Trophoblast cell (in vitro differentiated cells and primary cell): ENCODE results near the gene PAX5.

Experiments
- DNase-seq, 2 donors: peaks; one replicate each; pipeline ENCODE4 v3.0.0-alpha.2; 2016
- H2AFZ ChIP-seq: 2 replicates; pipeline ENCODE4 v1.6.1; 2013; ENCODE audit warnings: low read length, moderate library complexity, mild to moderate bottlenecking; ENCODE audit not compliant: insufficient read depth, poor library complexity
- H2AK5ac ChIP-seq: 2 replicates; pipeline ENCODE4 v1.6.1; 2013; ENCODE audit warnings: mild to moderate bottlenecking, low read length
- H2BK120ac ChIP-seq: 2 replicates; pipeline ENCODE4 v1.6.1; 2013; ENCODE audit warnings: low read length, mild to moderate bottlenecking, moderate library complexity; ENCODE audit not compliant: insufficient read depth, poor library complexity
- H2BK12ac ChIP-seq: 2 replicates; pipeline ENCODE4 v1.6.1; 2013; ENCODE audit warnings: mild to moderate bottlenecking, low read length, moderate library complexity
- H2BK5ac ChIP-seq: 2 replicates; pipeline ENCODE4 v1.6.1; 2013; ENCODE audit warnings: low read length, low read depth, moderate library complexity, mild to moderate bottlenecking; ENCODE audit not compliant: poor library complexity
- H3K14ac ChIP-seq: 2 replicates; pipeline ENCODE4 v1.6.1; 2013; ENCODE audit warnings: mild to moderate bottlenecking, low read length
- H3K18ac ChIP-seq: 2 replicates; pipeline ENCODE4 v1.6.1; 2013; ENCODE audit warnings: mild to moderate bottlenecking, low read length
- H3K23ac ChIP-seq: 2 replicates; pipeline ENCODE4 v1.6.1; 2013; ENCODE audit warnings: low read length
- H3K27ac ChIP-seq: 2 replicates; pipeline ENCODE4 v1.5.1; 2013; ENCODE audit warnings: low read depth, mild to moderate bottlenecking, inconsistent platforms, low read length, moderate library complexity
- H3K27me3 ChIP-seq: 2 replicates; pipeline ENCODE4 v1.6.1; 2013; ENCODE audit warnings: inconsistent platforms, mild to moderate bottlenecking, low read length, moderate library complexity; ENCODE audit not compliant: insufficient read depth
- H3K36me3 ChIP-seq, 2 experiments: 1 replicate in 1 of 2; 2 replicates in 1 of 2; pipeline ENCODE4 v1.6.1; 2013; ENCODE audit warnings: low read length in 2 of 2, mild to moderate bottlenecking in 2 of 2, moderate library complexity in 1 of 2; ENCODE audit not compliant: insufficient read depth in 2 of 2, control insufficient read depth in 1 of 2
- H3K4ac ChIP-seq: 2 replicates; pipeline ENCODE4 v1.6.1; 2013; ENCODE audit warnings: low read depth, mild to moderate bottlenecking, low read length, moderate library complexity
- H3K4me1 ChIP-seq, 2 experiments: 1 replicate in 1 of 2; 2 replicates in 1 of 2; pipeline ENCODE4 v1.6.1; 2013; ENCODE audit warnings: low read length in 2 of 2, mild to moderate bottlenecking in 2 of 2, moderate library complexity in 1 of 2; ENCODE audit not compliant: insufficient read depth in 2 of 2, control insufficient read depth in 1 of 2
- H3K4me2 ChIP-seq: 2 replicates; pipeline ENCODE4 v1.6.1; 2013; ENCODE audit warnings: inconsistent platforms, mild to moderate bottlenecking, low read length, moderate library complexity
- H3K4me3 ChIP-seq: 2 replicates; pipeline ENCODE4 v1.5.1; 2013; ENCODE audit warnings: mild to moderate bottlenecking, low read depth, low read length, inconsistent platforms
- H3K79me1 ChIP-seq: one replicate; pipeline ENCODE4 v1.6.1; 2013; ENCODE audit warnings: low read length
- H3K79me2 ChIP-seq: 2 replicates; pipeline ENCODE4 v1.6.1; 2013; ENCODE audit warnings: low read length, mild to moderate bottlenecking; ENCODE audit not compliant: control insufficient read depth, insufficient read depth, poor library complexity
- H3K9ac ChIP-seq: 2 replicates; pipeline ENCODE4 v1.6.1; 2013; ENCODE audit warnings: mild to moderate bottlenecking, low read length
- H3K9me3 ChIP-seq: 2 replicates; pipeline ENCODE4 v1.6.1; 2013; ENCODE audit warnings: low read depth, mild to moderate bottlenecking, control low read depth, inconsistent platforms, low read length; ENCODE audit not compliant: insufficient read depth
- H4K12ac ChIP-seq: 2 replicates; pipeline ENCODE4 v1.6.1; 2013; ENCODE audit warnings: low read depth, mild to moderate bottlenecking, low read length, moderate library complexity
- H4K8ac ChIP-seq: 2 replicates; pipeline ENCODE4 v1.6.1; 2013; ENCODE audit warnings: low read depth, mild to moderate bottlenecking, low read length, moderate library complexity
- H4K91ac ChIP-seq: one replicate; pipeline ENCODE4 v1.6.1; 2013; ENCODE audit warnings: low read depth, mild to moderate bottlenecking, low read length, moderate library complexity
- WGBS: extraction: QIAGEN DNeasy Blood & Tissue Kit; methylation state at CpG from one replicate; pipeline ENCODE4 v1.1.7; 2013; ENCODE audit warnings: missing lambda C conversion rate; ENCODE audit not compliant: insufficient read length, insufficient coverage; ENCODE audit errors: extremely low coverage; 5-methylcytosine and 5-hydroxymethylcytosine counted together

The PAX5 gene

DNA sequence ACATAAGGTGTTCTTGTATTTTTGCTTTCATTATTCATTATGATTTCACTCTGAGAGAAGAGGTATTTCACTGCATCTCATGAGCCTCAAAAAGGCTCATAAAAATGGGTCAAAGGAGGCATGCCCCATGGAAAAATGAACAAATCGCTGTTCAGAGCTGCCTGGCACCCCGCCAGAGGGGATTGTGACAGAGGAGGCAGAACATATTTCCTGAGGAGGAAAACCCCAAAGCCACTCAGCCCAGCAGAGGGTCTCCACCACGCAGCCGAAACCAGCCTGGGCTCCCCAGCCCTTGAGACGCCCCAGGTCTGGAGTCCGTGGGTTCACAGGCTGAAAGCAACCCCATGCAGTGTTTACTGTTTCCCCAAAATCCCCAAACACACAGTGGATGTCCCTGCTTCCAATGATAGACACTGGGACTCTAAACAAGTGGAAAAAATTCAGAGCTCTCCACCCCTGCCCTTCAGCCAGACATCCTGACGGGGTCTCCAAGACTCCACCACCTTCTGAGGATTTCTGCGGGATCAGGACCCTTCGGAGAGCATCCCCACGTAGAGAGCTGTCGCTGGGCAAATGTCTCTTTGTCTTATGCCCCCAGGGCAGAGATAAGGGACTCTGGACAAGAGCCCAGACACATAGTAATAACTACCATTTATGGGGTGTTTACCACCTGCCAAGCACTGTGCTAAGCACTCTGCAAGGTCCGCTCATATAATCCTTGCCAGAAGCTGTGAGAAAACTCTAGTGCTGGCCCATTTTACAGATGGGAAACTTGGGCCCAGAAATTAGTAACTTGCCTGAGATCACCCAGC lies 122.3 kb downstream of the PAX5 start:
- H2AFZ ChIP-seq: no peak overlapping the region
- H3K23ac ChIP-seq: no peak overlapping the region
- H3K4ac ChIP-seq: no peak overlapping the region
- no peak overlapping the region for H3K14ac ChIP-seq
- no peak overlapping the region for H2BK12ac ChIP-seq
- no peak overlapping the region for H3K4me3 ChIP-seq
- H3K18ac ChIP-seq: no peak overlapping the region
- WGBS: no CpG with 5 or more reads among the region's 12 CpGs
- no peaks in the 10 kb centered on the region for H3K36me3 ChIP-seq
- no peak overlapping the region for H3K9ac ChIP-seq
- H3K79me1 ChIP-seq: no peaks in the 10 kb centered on the region
- H3K4me2 ChIP-seq: no peak overlapping the region
- no peak overlapping the region for H2BK120ac ChIP-seq
- H2AK5ac ChIP-seq: no peak overlapping the region
- H3K4me1 ChIP-seq: no peaks in the 10 kb centered on the region
- no peak overlapping the region for H4K12ac ChIP-seq
- DNase-seq: no peak
- H4K8ac ChIP-seq: no peak overlapping the region
- no peaks in the 10 kb centered on the region for H3K79me2 ChIP-seq
- H3K27ac ChIP-seq: no peak overlapping the region
- H4K91ac ChIP-seq: no peak overlapping the region
- H3K9me3 ChIP-seq: no peaks in the 10 kb centered on the region
- no peak overlapping the region for H2BK5ac ChIP-seq
- H3K27me3 ChIP-seq: no peaks in the 10 kb centered on the region

DNA sequence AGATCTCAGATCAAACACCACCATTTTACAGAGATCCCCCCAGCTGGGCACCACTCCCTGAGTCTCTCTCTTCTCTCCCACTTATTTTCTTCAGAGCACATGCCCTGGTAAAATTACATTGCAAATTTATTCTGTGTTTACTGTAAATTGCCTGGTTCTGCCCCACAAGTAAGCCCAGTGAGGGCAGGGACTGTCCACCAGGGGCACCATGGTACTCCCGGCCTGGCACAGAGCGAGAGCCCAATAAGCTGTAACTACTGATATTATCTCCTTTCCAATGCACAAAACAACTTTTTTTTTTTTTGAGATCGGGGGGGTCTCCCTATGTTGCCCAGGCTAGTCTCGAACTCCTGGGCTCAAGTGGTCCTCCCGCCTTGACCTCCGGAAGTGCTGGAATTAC lies 123.0 kb downstream of the PAX5 start:
- no peak overlapping the region for H3K9ac ChIP-seq
- no peak overlapping the region for H2AFZ ChIP-seq
- H3K27ac ChIP-seq: no peak overlapping the region
- H3K27me3 ChIP-seq: no peaks in the 10 kb centered on the region
- no peak overlapping the region for H2BK12ac ChIP-seq
- no peak overlapping the region for H4K91ac ChIP-seq
- H4K12ac ChIP-seq: no peak overlapping the region
- no peak for DNase-seq
- no peaks in the 10 kb centered on the region for H3K4me1 ChIP-seq
- H3K36me3 ChIP-seq: no peaks in the 10 kb centered on the region
- no peak overlapping the region for H3K4ac ChIP-seq
- no peak overlapping the region for H2AK5ac ChIP-seq
- no peaks in the 10 kb centered on the region for H3K9me3 ChIP-seq
- no peak overlapping the region for H3K4me2 ChIP-seq
- no peak overlapping the region for H3K18ac ChIP-seq
- no peaks in the 10 kb centered on the region for H3K79me2 ChIP-seq
- H3K14ac ChIP-seq: no peak overlapping the region
- H2BK120ac ChIP-seq: no peak overlapping the region
- H2BK5ac ChIP-seq: no peak overlapping the region
- H3K79me1 ChIP-seq: no peaks in the 10 kb centered on the region
- no peak overlapping the region for H4K8ac ChIP-seq
- H3K4me3 ChIP-seq: no peak overlapping the region
- no peak overlapping the region for H3K23ac ChIP-seq
- no CpG with 5 or more reads among the region's 6 CpGs for WGBS

DNA sequence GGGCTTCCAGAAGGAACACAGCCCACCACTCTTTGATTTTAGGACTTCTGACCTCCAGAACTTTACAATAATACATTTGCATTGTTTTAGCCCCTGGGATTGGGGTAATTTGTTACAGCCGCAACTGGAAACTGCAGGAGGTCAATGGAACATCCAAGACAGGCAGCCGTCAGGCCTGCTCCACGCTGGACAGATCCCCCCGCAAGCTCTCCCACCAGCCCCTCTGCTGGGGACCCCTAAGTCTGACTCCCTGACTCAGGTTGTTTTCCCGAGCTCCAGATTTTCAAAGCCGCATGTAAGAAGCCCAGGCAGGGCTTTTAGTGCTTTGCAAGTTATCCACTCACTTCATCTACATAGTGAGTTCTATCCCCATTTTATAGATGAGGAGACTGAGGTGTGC lies 127.6 kb downstream of the PAX5 start:
- no peak overlapping the region for H4K12ac ChIP-seq
- no peak overlapping the region for H2BK5ac ChIP-seq
- H3K4me1 ChIP-seq: no peaks in the 10 kb centered on the region
- no peak overlapping the region for H3K4ac ChIP-seq
- no peaks in the 10 kb centered on the region for H3K79me1 ChIP-seq
- H3K14ac ChIP-seq: no peak overlapping the region
- no peaks in the 10 kb centered on the region for H3K9me3 ChIP-seq
- no peak overlapping the region for H3K23ac ChIP-seq
- H4K8ac ChIP-seq: no peak overlapping the region
- no peak overlapping the region for H2BK120ac ChIP-seq
- no peak overlapping the region for H3K4me2 ChIP-seq
- no peak overlapping the region for H3K27ac ChIP-seq
- H2BK12ac ChIP-seq: no peak overlapping the region
- no peak overlapping the region for H2AFZ ChIP-seq
- no peak for DNase-seq
- H3K79me2 ChIP-seq: no peaks in the 10 kb centered on the region
- H3K9ac ChIP-seq: no peak overlapping the region
- H2AK5ac ChIP-seq: no peak overlapping the region
- no peaks in the 10 kb centered on the region for H3K36me3 ChIP-seq
- no peaks in the 10 kb centered on the region for H3K27me3 ChIP-seq
- H3K4me3 ChIP-seq: no peak overlapping the region
- no peak overlapping the region for H4K91ac ChIP-seq
- WGBS: no CpG with 5 or more reads among the region's 6 CpGs
- H3K18ac ChIP-seq: no peak overlapping the region

DNA sequence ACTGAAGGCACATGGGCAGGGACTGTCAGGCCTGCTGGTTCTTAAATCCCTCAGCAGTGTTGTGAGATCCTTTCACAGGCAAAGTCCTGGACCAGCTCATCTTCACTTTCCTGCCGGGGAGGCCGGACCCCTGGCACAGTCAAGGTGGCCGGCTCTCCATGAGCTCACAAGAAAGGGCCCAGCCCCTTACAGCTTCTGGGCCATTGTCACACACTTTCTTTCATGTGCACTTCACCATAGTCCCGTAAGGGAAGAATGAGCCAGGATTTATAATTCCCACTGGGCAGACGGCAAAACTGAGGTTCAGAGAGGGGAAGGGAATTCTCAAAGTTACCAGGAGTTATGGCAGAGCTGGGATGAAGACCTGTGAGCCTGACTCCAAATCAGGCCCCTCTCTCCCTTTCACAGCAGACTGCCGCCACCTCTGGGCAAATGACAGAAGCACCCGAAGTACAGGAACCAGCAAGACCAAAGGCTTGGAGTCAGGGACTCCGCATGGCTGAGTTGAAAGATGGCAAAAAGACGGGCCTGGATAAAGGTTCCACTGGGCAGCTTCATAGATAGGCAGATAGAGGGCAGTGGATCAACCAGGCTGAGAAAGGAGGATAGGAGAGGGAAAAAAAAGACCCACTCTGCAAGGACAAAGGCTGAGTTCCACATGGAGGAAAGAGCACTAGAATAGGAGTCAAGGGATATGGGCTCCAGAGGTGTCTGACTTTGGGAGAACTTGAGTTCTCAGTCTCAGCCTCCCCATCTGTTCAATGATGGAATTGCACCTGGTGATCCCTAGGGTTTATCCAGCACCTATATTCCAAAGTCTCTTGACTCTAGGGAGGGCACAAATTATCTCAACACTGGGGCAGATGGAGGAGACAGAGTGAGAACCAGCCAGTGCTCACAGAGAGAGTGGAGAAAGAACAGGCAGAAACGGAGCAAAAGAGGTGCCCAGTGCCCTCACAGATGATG lies 128.7 kb downstream of the PAX5 start:
- H4K91ac ChIP-seq: no peak overlapping the region
- H3K14ac ChIP-seq: no peak overlapping the region
- no CpG with 5 or more reads among the region's 10 CpGs for WGBS
- no peak overlapping the region for H2BK5ac ChIP-seq
- no peak overlapping the region for H3K4ac ChIP-seq
- no peak overlapping the region for H4K8ac ChIP-seq
- H2AFZ ChIP-seq: no peak overlapping the region
- no peak overlapping the region for H2BK120ac ChIP-seq
- no peak overlapping the region for H3K4me2 ChIP-seq
- no peaks in the 10 kb centered on the region for H3K36me3 ChIP-seq
- H3K4me1 ChIP-seq: no peaks in the 10 kb centered on the region
- no peak overlapping the region for H4K12ac ChIP-seq
- no peak overlapping the region for H3K9ac ChIP-seq
- no peaks in the 10 kb centered on the region for H3K79me1 ChIP-seq
- H3K79me2 ChIP-seq: no peaks in the 10 kb centered on the region
- H3K23ac ChIP-seq: no peak overlapping the region
- no peak overlapping the region for H2AK5ac ChIP-seq
- H2BK12ac ChIP-seq: no peak overlapping the region
- H3K4me3 ChIP-seq: no peak overlapping the region
- no peak for DNase-seq
- no peak overlapping the region for H3K18ac ChIP-seq
- H3K27ac ChIP-seq: no peak overlapping the region
- no peaks in the 10 kb centered on the region for H3K9me3 ChIP-seq
- no peaks in the 10 kb centered on the region for H3K27me3 ChIP-seq
